Measurements from ENCODE around the gene TMEM215.

DNA sequence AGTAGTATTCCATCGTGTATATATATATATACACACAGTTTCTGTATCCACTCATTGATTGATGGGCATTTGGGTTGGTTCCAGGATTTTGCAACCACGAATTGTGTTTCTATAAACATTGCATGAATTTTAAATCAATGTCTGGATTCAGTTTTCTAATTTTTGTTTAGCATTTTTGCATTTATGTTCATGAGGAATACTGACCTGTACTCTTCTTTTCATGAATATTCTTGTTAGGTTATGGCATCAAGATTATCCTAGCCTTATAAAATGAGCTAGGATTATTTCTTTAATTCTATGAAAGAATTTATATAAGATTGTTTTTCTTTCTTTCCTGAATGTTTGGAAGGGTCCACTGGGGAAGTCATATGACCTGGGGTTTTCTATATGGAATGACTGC, 35.3 kb upstream of the TMEM215 start:
- TF ChIP-seq GATA1 (IDR thresholded peaks at IDR 0.05; ENCODE audit: low read depth, low read length) (no peak), POLR2A (IDR thresholded peaks at IDR 0.05; ENCODE audit: low read length) (no peak)

Data from erythroblast (primary cell).